Breast epithelium (tissue), 4 donors: ENCODE data around the gene GATB. TPM values are rescaled to one million over a fixed set of nuclear protein-coding genes. Genes with fewer than 3 reads are reported as not detected.

Experiments used
- DNase-seq, 2 donors: peaks; one replicate each; pipeline ENCODE4 v3.0.0-alpha.2; 2019; ENCODE audit warnings: low spot score in 2 of 2
- H3K27ac ChIP-seq, 2 donors: fragments of 200-600 bp; sonication (generic) in 1 of 2; one replicate each; pipeline ENCODE4 v1.5.1; 2016 to 2019; ENCODE audit warnings: mild to moderate bottlenecking in 1 of 2
- H3K27me3 ChIP-seq, 2 donors: fragments of 200-600 bp; sonication (generic) in 1 of 2; one replicate each; pipeline versions ENCODE4 v1.5.1 to v1.6.0; 2017 to 2019; ENCODE audit warnings: control low read depth in 1 of 2, mild to moderate bottlenecking in 1 of 2
- H3K36me3 ChIP-seq: fragments of 200-600 bp; one replicate; pipeline ENCODE4 v1.5.1; 2019
- H3K4me1 ChIP-seq, 2 donors: fragments of 200-600 bp; sonication (generic); one replicate each; pipeline ENCODE4 v1.5.1; 2016 to 2019; ENCODE audit warnings: control low read depth in 1 of 2
- H3K4me3 ChIP-seq, 3 donors: fragments of 200-600 bp; sonication (generic); 1 replicate in 2 of 3; 2 replicates in 1 of 3; pipeline ENCODE4 v1.5.1; 2016 to 2019; ENCODE audit warnings: mild to moderate bottlenecking in 3 of 3, moderate library complexity in 2 of 3
- H3K9me3 ChIP-seq, 2 donors: fragments of 200-600 bp; sonication (generic) in 1 of 2; one replicate each; pipeline ENCODE4 v1.5.1; 2016 to 2019; ENCODE audit warnings: control low read depth in 1 of 2
- CTCF ChIP-seq, 3 donors: fragments of 450-650 bp; IDR thresholded peaks; one replicate each; pipeline ENCODE4 v1.5.1; 2016 to 2017; ENCODE audit warnings: antibody characterized with exemption in 3 of 3, mild to moderate bottlenecking in 3 of 3, moderate library complexity in 3 of 3
- POLR2A ChIP-seq: fragments of 450-650 bp; IDR thresholded peaks from one replicate; pipeline ENCODE4 v1.6.1; 2016; ENCODE audit warnings: antibody characterized with exemption, mild to moderate bottlenecking, moderate library complexity
- POLR2AphosphoS5 ChIP-seq, 3 donors: sonication (generic); formaldehyde crosslinking; IDR thresholded peaks; one replicate each; pipeline ENCODE4 v1.6.1; 2017; ENCODE audit warnings: antibody characterized with exemption in 3 of 3
- intact Hi-C: fragments of 100-400 bp; cut with DNase I; formaldehyde crosslinking; loops from one replicate; pipeline ENCODE4 v1.15.1; 2023; ENCODE audit warnings: low total_unique reads
- total RNA-seq, 3 donors: library from RNA; depleted of rRNA; stranded (reverse); fragments of >200 nt; gene quantifications; one replicate each; pipeline ENCODE4 v1.1.0, GENCODE V29; 2016

Gene GATB
- total RNA-seq, 3 donors from 2014 or later: 12.8 to 26.6 (median 20.6) TPM

- no peak overlapping the region for H3K4me3 ChIP-seq
- TF ChIP-seq CTCF (IDR thresholded peaks at IDR 0.05) (peak in 2 of 3 donors; percentile 33 to 34), POLR2AphosphoS5 (IDR thresholded peaks at IDR 0.05) (no peak), POLR2A (no peak)
- H3K9me3 ChIP-seq: no peaks in the 10 kb centered on the region
- H3K27me3 ChIP-seq: no peaks in the 10 kb centered on the region
- no peaks in the 10 kb centered on the region for H3K4me1 ChIP-seq
- H3K27ac ChIP-seq: no peak overlapping the region
- no peak for DNase-seq
- H3K36me3 ChIP-seq: no peaks in the 10 kb centered on the region
- intact Hi-C loops: no loop called here
Measured at GRCh38 chr4:151801547-151802516, 41.0 kb upstream of the GATB start.

- H3K9me3 ChIP-seq: no peaks in the 10 kb centered on the region
- intact Hi-C loops: no loop called here
- no peak overlapping the region for H3K4me3 ChIP-seq
- no peaks in the 10 kb centered on the region for H3K36me3 ChIP-seq
- H3K4me1 ChIP-seq: no peaks in the 10 kb centered on the region
- H3K27me3 ChIP-seq: no peaks in the 10 kb centered on the region
- DNase-seq: no peak
- TF ChIP-seq CTCF (IDR thresholded peaks at IDR 0.05): no peak
- no peak for TF ChIP-seq POLR2AphosphoS5 (IDR thresholded peaks at IDR 0.05)
- no peak for TF ChIP-seq POLR2A
- H3K27ac ChIP-seq: no peak overlapping the region
Measured at GRCh38 chr4:151799417-151800012, 38.7 kb upstream of the GATB start.

GRCh38 chr4:151798678-151799416, 38.0 kb upstream of the GATB start:
- intact Hi-C loops: no loop called here
- DNase-seq: no peak
- TF ChIP-seq POLR2AphosphoS5 (IDR thresholded peaks at IDR 0.05) (no peak), POLR2A (no peak), CTCF (IDR thresholded peaks at IDR 0.05) (no peak)
- Histone ChIP-seq H3K27me3 (no peaks in the 10 kb centered on the region), H3K9me3 (no peaks in the 10 kb centered on the region), H3K36me3 (no peaks in the 10 kb centered on the region), H3K4me1 (no peaks in the 10 kb centered on the region), H3K27ac (no peak overlapping the region), H3K4me3 (no peak overlapping the region)

- TF ChIP-seq POLR2AphosphoS5 (IDR thresholded peaks at IDR 0.05): no peak
- no peak for TF ChIP-seq CTCF (IDR thresholded peaks at IDR 0.05)
- no peak for TF ChIP-seq POLR2A
- Histone ChIP-seq H3K4me3 (no peak overlapping the region), H3K9me3 (no peaks in the 10 kb centered on the region), H3K27ac (no peak overlapping the region), H3K4me1 (no peaks in the 10 kb centered on the region), H3K27me3 (no peaks in the 10 kb centered on the region), H3K36me3 (no peaks in the 10 kb centered on the region)
- intact Hi-C loops: no loop called here
- DNase-seq: no peak
Measured at GRCh38 chr4:151797853-151798252, 37.0 kb upstream of the GATB start.
